HEK293 (cell line): ENCODE results near the gene CYP4F11.
"Not testable (repeated sequence)": the region's sequence is repeated elsewhere in the genome, so short reads cannot be mapped to it uniquely, and the experiment has no call there.

Source experiments
- ATF2 ChIP-seq: fragments of 450-650 bp; formaldehyde crosslinking; IDR thresholded peaks from 2 replicates; pipeline ENCODE4 v1.5.1; 2016; ENCODE audit warnings: missing biosample characterization, missing genetic modification characterization, low read depth
- BCL11A ChIP-seq: fragments of 450-650 bp; formaldehyde crosslinking; IDR thresholded peaks from 2 replicates; pipeline ENCODE4 v1.5.1; 2016; ENCODE audit warnings: low read depth, missing biosample characterization, missing genetic modification characterization
- TCF7L2 ChIP-seq: IDR thresholded peaks from 2 replicates; pipeline ENCODE4 v1.6.1; 2011; ENCODE audit warnings: low read depth, mild to moderate bottlenecking, inconsistent platforms, low read length, moderate library complexity, borderline replicate concordance
- YY1 ChIP-seq: fragments of 450-650 bp; formaldehyde crosslinking; IDR thresholded peaks from 2 replicates; pipeline ENCODE4 v1.5.1; 2018; ENCODE audit warnings: missing biosample characterization, missing genetic modification characterization
- ZNF114 ChIP-seq: fragments of 450-650 bp; formaldehyde crosslinking; IDR thresholded peaks from 2 replicates; pipeline ENCODE4 v1.5.0; 2017; ENCODE audit warnings: missing biosample characterization, missing genetic modification characterization
- ZNF132 ChIP-seq: fragments of 450-650 bp; formaldehyde crosslinking; IDR thresholded peaks from 2 replicates; pipeline ENCODE4 v1.5.1; 2017; ENCODE audit warnings: missing biosample characterization, missing genetic modification characterization, borderline replicate concordance
- ZNF24 ChIP-seq: fragments of 450-650 bp; formaldehyde crosslinking; IDR thresholded peaks from 2 replicates; pipeline ENCODE4 v1.5.1; 2016; ENCODE audit warnings: missing biosample characterization, missing genetic modification characterization
- ZNF404 ChIP-seq: fragments of 450-650 bp; formaldehyde crosslinking; IDR thresholded peaks from 2 replicates; pipeline ENCODE4 v1.5.1; 2017; ENCODE audit warnings: missing biosample characterization, missing genetic modification characterization
- ZNF426 ChIP-seq: fragments of 450-650 bp; formaldehyde crosslinking; IDR thresholded peaks from 2 replicates; pipeline ENCODE4 v1.5.1; 2017; ENCODE audit warnings: missing biosample characterization, missing genetic modification characterization, mild to moderate bottlenecking, inconsistent platforms, moderate library complexity
- ZNF623 ChIP-seq: fragments of 450-650 bp; formaldehyde crosslinking; IDR thresholded peaks from 2 replicates; pipeline ENCODE4 v1.5.1; 2016; ENCODE audit warnings: missing biosample characterization, missing genetic modification characterization
- ZNF624 ChIP-seq: fragments of 450-650 bp; formaldehyde crosslinking; IDR thresholded peaks from 2 replicates; pipeline ENCODE4 v1.5.1; 2017; ENCODE audit warnings: missing biosample characterization, missing genetic modification characterization
- ZNF768 ChIP-seq: fragments of 450-650 bp; formaldehyde crosslinking; IDR thresholded peaks from 2 replicates; pipeline ENCODE4 v1.5.1; 2018; ENCODE audit warnings: missing biosample characterization, mild to moderate bottlenecking, missing genetic modification characterization
- TF ChIP-seq, protein P1 (sequence below): fragments of 450-650 bp; formaldehyde crosslinking; IDR thresholded peaks from 2 replicates; pipeline ENCODE4 v1.5.1; 2016; ENCODE audit warnings: missing biosample characterization, missing genetic modification characterization
- TF ChIP-seq, protein P2 (sequence below): fragments of 450-650 bp; formaldehyde crosslinking; IDR thresholded peaks from 2 replicates; pipeline ENCODE4 v1.5.1; 2016; ENCODE audit warnings: missing biosample characterization, missing genetic modification characterization

DNA sequence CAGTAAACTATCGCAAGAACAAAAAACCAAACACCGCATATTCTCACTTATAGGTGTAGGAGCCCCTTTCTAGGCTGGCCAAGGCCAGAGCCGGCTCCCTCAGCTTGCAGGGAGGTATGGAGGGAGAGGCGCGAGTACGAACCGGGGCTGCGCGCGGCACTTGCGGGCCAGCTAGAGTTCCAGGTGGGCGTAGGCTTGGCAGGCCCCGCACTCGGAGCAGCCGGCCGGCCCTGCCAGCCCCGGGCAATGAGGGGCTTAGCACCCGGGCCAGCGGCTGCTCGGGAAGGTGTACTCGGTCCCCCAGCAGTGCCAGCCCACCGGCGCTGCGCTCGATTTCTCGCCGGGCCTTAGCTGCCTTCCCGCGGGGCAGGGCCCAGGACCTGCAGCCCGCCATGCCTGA is 34.8 kb downstream of the CYP4F11 start:
- TF ChIP-seq ATF2 (tag by site-specific recombination); ZNF623; ZNF132 (tag by site-specific recombination); ZNF768; ZNF404; ZNF426 (tag by site-specific recombination); ZNF624; YY1; TCF7L2; BCL11A (tag by site-specific recombination); ZNF24 (tag by site-specific recombination); ZNF114 (tag by site-specific recombination): not testable (repeated sequence)
- TF ChIP-seq, protein P1, sequence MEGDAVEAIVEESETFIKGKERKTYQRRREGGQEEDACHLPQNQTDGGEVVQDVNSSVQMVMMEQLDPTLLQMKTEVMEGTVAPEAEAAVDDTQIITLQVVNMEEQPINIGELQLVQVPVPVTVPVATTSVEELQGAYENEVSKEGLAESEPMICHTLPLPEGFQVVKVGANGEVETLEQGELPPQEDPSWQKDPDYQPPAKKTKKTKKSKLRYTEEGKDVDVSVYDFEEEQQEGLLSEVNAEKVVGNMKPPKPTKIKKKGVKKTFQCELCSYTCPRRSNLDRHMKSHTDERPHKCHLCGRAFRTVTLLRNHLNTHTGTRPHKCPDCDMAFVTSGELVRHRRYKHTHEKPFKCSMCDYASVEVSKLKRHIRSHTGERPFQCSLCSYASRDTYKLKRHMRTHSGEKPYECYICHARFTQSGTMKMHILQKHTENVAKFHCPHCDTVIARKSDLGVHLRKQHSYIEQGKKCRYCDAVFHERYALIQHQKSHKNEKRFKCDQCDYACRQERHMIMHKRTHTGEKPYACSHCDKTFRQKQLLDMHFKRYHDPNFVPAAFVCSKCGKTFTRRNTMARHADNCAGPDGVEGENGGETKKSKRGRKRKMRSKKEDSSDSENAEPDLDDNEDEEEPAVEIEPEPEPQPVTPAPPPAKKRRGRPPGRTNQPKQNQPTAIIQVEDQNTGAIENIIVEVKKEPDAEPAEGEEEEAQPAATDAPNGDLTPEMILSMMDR (tag by site-specific recombination) = not testable (repeated sequence)
- TF ChIP-seq, protein P2, sequence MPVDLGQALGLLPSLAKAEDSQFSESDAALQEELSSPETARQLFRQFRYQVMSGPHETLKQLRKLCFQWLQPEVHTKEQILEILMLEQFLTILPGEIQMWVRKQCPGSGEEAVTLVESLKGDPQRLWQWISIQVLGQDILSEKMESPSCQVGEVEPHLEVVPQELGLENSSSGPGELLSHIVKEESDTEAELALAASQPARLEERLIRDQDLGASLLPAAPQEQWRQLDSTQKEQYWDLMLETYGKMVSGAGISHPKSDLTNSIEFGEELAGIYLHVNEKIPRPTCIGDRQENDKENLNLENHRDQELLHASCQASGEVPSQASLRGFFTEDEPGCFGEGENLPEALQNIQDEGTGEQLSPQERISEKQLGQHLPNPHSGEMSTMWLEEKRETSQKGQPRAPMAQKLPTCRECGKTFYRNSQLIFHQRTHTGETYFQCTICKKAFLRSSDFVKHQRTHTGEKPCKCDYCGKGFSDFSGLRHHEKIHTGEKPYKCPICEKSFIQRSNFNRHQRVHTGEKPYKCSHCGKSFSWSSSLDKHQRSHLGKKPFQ (tag by site-specific recombination) = not testable (repeated sequence)
